Upper lobe of left lung (tissue), 6 donors: ENCODE results near the gene PTPRK. TPM values are rescaled to one million over a fixed set of nuclear protein-coding genes. Genes with fewer than 3 reads are reported as not detected.

Experiments
- ATAC-seq, 2 donors: fragments of 200-7000 bp; cut with Tn5 transposase; one replicate each; pipeline ENCODE4 v1.9.1; 2022; ENCODE audit warnings: mild to moderate bottlenecking in 2 of 2, moderate library complexity in 2 of 2; ENCODE audit not compliant: low FRiP score in 2 of 2
- DNase-seq, 2 donors: peaks; one replicate each; pipeline ENCODE4 v3.0.0-alpha.2; 2019 to 2020
- H3K27ac ChIP-seq, 4 donors: fragments of 200-600 bp; sonication (generic); one replicate each; pipeline ENCODE4 v1.5.1; 2016 to 2019
- H3K27me3 ChIP-seq, 4 donors: fragments of 200-600 bp; sonication (generic); one replicate each; pipeline ENCODE4 v1.5.1; 2017 to 2019
- H3K36me3 ChIP-seq, 4 donors: fragments of 200-600 bp; sonication (generic); one replicate each; pipeline ENCODE4 v1.5.1; 2016 to 2019
- H3K4me1 ChIP-seq, 4 donors: fragments of 200-600 bp; sonication (generic); one replicate each; pipeline ENCODE4 v1.5.1; 2018 to 2019
- H3K4me3 ChIP-seq, 4 donors: fragments of 200-600 bp; sonication (generic); one replicate each; pipeline ENCODE4 v1.5.1; 2017 to 2019; ENCODE audit warnings: mild to moderate bottlenecking in 2 of 4, moderate library complexity in 1 of 4
- H3K9me3 ChIP-seq, 4 donors: fragments of 200-600 bp; sonication (generic); one replicate each; pipeline ENCODE4 v1.5.1; 2018 to 2019
- EP300 ChIP-seq, 4 donors: sonication (generic); formaldehyde crosslinking; IDR thresholded peaks; one replicate each; pipeline ENCODE4 v1.5.1; 2017; ENCODE audit warnings: antibody characterized with exemption in 4 of 4, control low read depth in 2 of 4
- POLR2A ChIP-seq, 4 donors: fragments of 450-650 bp; IDR thresholded peaks; one replicate each; pipeline ENCODE4 v1.5.1; 2016 to 2017; ENCODE audit warnings: antibody characterized with exemption in 4 of 4, mild to moderate bottlenecking in 2 of 4
- POLR2AphosphoS5 ChIP-seq, 2 donors: sonication (generic); formaldehyde crosslinking; IDR thresholded peaks; one replicate each; pipeline ENCODE4 v1.5.1; 2017; ENCODE audit warnings: antibody characterized with exemption in 2 of 2
- WGBS, 2 donors: methylation state at CpG; one replicate each; pipeline ENCODE4 v1.1.5; 2017 to 2018; 5-methylcytosine and 5-hydroxymethylcytosine counted together
- total RNA-seq, 6 donors: library from RNA; depleted of rRNA in 4 of 6; stranded (reverse); fragments of >200 nt in 4 of 6; gene quantifications; one replicate each; pipeline versions ENCODE4 v1.1.0 to v1.2.1, GENCODE V29; 2016 to 2021
- TF ChIP-seq, protein P1 (sequence below), 6 experiments: fragments of 450-650 bp in 4 of 6; fragments of 200-600 bp in 2 of 6; sonication (generic) in 2 of 6; IDR thresholded peaks; one replicate each; pipeline ENCODE4 v1.5.1; 2016 to 2019; ENCODE audit warnings: antibody characterized with exemption in 6 of 6
- donor health status: DM: no; HTN: no; CAD: no; lungs with moderate emphysema.
- donor health status: DM: no; HTN: yes; CAD: no; lungs with severe emphysema.

The PTPRK gene
- total RNA-seq, 6 donors from 2014 or later, result 42.7 to 97.4 (median 65.2) TPM

- TF ChIP-seq, protein P1, sequence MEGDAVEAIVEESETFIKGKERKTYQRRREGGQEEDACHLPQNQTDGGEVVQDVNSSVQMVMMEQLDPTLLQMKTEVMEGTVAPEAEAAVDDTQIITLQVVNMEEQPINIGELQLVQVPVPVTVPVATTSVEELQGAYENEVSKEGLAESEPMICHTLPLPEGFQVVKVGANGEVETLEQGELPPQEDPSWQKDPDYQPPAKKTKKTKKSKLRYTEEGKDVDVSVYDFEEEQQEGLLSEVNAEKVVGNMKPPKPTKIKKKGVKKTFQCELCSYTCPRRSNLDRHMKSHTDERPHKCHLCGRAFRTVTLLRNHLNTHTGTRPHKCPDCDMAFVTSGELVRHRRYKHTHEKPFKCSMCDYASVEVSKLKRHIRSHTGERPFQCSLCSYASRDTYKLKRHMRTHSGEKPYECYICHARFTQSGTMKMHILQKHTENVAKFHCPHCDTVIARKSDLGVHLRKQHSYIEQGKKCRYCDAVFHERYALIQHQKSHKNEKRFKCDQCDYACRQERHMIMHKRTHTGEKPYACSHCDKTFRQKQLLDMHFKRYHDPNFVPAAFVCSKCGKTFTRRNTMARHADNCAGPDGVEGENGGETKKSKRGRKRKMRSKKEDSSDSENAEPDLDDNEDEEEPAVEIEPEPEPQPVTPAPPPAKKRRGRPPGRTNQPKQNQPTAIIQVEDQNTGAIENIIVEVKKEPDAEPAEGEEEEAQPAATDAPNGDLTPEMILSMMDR (IDR thresholded peaks at IDR 0.05), result no peak
- no peak for TF ChIP-seq EP300 (IDR thresholded peaks at IDR 0.05)
- no peak for TF ChIP-seq POLR2AphosphoS5 (IDR thresholded peaks at IDR 0.05)
- no peak for TF ChIP-seq POLR2A (IDR thresholded peaks at IDR 0.05)
- H3K9me3 ChIP-seq, result no peaks in the 10 kb centered on the region
- no peaks in the 10 kb centered on the region for H3K27me3 ChIP-seq
- ATAC-seq (no peak), DNase-seq (no peak)
- H3K27ac ChIP-seq, result no peak overlapping the region
- 76 to 78% methylated on average over 3 of the region's 3 CpGs for WGBS, 2 donors
- no peak overlapping the region for H3K4me3 ChIP-seq
- no peaks in the 10 kb centered on the region for H3K4me1 ChIP-seq
- no peaks in the 10 kb centered on the region for H3K36me3 ChIP-seq
Measured at GRCh38 chr6:128097009-128097408, 423.4 kb downstream of the PTPRK start.

DNA sequence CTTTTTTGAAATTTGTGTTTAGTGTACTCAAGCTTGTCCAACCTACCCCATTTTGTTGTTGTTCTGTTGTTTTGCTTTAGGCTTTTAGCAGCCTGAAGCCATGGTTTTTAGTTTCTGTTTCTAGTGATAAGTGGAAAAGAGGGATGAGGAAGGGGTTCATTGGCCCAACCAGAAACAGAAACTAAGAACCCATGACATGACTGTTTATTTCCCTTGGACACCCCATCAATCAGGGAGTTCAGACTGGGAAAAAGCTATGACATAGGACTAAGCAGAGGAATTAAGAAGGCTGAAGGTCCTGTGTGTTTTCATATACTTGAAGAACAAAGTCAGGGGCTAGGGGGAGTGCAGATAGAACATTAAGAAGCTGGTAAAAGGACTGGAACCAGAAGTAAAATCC lies 425.0 kb downstream of the PTPRK start:
- H3K27ac ChIP-seq, result no peak overlapping the region
- H3K4me3 ChIP-seq, result no peak overlapping the region
- DNase-seq, result no peak
- ATAC-seq, result no peak
- H3K36me3 ChIP-seq, result no peaks in the 10 kb centered on the region
- TF ChIP-seq EP300 (IDR thresholded peaks at IDR 0.05), result no peak
- TF ChIP-seq, protein P1 (IDR thresholded peaks at IDR 0.05), result no peak
- no peak for TF ChIP-seq POLR2A (IDR thresholded peaks at IDR 0.05)
- no peak for TF ChIP-seq POLR2AphosphoS5 (IDR thresholded peaks at IDR 0.05)
- H3K9me3 ChIP-seq, result no peaks in the 10 kb centered on the region
- H3K4me1 ChIP-seq, result no peaks in the 10 kb centered on the region
- no peaks in the 10 kb centered on the region for H3K27me3 ChIP-seq

DNA sequence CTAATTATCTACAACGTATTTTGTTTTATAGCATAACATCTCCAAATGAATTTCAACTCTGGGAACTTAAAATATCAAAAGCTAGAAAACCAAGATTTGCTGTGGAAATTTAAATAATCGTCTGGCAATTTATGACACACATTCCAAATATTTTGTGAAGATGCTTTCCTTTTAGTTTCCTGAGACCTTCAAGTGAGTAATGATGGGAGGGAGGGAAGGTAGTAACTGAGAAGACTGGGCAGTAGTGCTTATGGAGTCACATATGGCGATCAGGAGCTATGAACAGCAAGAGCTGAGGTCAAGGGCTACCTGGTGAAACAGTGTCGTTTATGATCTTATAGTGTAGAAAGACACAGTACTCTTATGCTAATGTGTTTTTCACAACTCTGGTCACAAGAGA lies 441.4 kb downstream of the PTPRK start:
- DNase-seq, result no peak
- H3K36me3 ChIP-seq, result peaks cover 0 to 16% (median 0%) of the 10 kb centered on the region in 4 donors
- H3K9me3 ChIP-seq, result no peaks in the 10 kb centered on the region
- 93 to 96% methylated on average over 4 of the region's 4 CpGs for WGBS, 2 donors
- no peak overlapping the region for H3K4me3 ChIP-seq
- ATAC-seq, result no peak
- H3K27me3 ChIP-seq, result no peaks in the 10 kb centered on the region
- no peaks in the 10 kb centered on the region for H3K4me1 ChIP-seq
- H3K27ac ChIP-seq, result no peak overlapping the region
- TF ChIP-seq POLR2AphosphoS5 (IDR thresholded peaks at IDR 0.05) (no peak), POLR2A (IDR thresholded peaks at IDR 0.05) (no peak), EP300 (IDR thresholded peaks at IDR 0.05) (no peak)
- TF ChIP-seq, protein P1 (IDR thresholded peaks at IDR 0.05), result no peak

- TF ChIP-seq, protein P1 (IDR thresholded peaks at IDR 0.05), result no peak
- TF ChIP-seq EP300 (IDR thresholded peaks at IDR 0.05) (no peak), POLR2A (IDR thresholded peaks at IDR 0.05) (no peak), POLR2AphosphoS5 (IDR thresholded peaks at IDR 0.05) (no peak)
- 84 to 85% methylated on average over 2 of the region's 2 CpGs for whole genome bisulfite sequencing, 2 donors
- Histone ChIP-seq H3K27ac (no peak overlapping the region), H3K4me3 (no peak overlapping the region), H3K36me3 (peaks cover 0 to 16% (median 0%) of the 10 kb centered on the region in 4 donors), H3K9me3 (no peaks in the 10 kb centered on the region), H3K27me3 (no peaks in the 10 kb centered on the region), H3K4me1 (no peaks in the 10 kb centered on the region)
- DNase-seq, result no peak
- ATAC-seq, result no peak
Measured at GRCh38 chr6:128078276-128078675, 442.1 kb downstream of the PTPRK start.

- Histone ChIP-seq H3K27ac (no peak overlapping the region), H3K4me3 (no peak overlapping the region), H3K9me3 (no peaks in the 10 kb centered on the region), H3K36me3 (peaks cover 0 to 10% (median 0%) of the 10 kb centered on the region in 4 donors), H3K4me1 (no peaks in the 10 kb centered on the region), H3K27me3 (no peaks in the 10 kb centered on the region)
- DNase-seq (no peak), ATAC-seq (no peak)
- TF ChIP-seq POLR2AphosphoS5 (IDR thresholded peaks at IDR 0.05) (no peak), POLR2A (IDR thresholded peaks at IDR 0.05) (no peak), EP300 (IDR thresholded peaks at IDR 0.05) (no peak)
- TF ChIP-seq, protein P1 (IDR thresholded peaks at IDR 0.05), result no peak
- 88 to 92% methylated on average over 1 of the region's 1 CpG for WGBS, 2 donors
Measured at GRCh38 chr6:128076843-128077242, 443.6 kb downstream of the PTPRK start.
